ENCODE results near the gene AJM1.
"Not testable (repeated sequence)": the region's sequence is repeated elsewhere in the genome, so short reads cannot be mapped to it uniquely, and the experiment has no call there.

The AJM1 gene

DNA sequence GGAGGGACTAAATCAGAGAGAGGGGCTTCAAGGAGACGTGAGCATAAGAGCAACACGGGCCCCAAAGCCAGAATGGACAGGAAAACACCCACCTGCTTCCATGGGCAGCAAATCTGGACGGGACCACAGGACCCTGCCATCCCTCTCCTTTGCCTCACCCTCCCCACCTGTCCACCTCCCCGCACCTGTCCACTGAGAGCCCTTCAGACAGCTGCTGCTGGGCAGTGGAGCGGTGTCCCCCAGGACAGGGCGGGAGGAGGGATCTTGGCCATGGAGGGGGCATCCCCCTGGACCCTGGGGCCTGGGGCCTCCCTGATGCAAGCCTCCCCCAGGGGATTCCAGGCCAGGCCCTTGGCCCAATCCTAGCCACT lies 43.6 kb upstream of the AJM1 start:
- TF ChIP-seq, protein P1, sequence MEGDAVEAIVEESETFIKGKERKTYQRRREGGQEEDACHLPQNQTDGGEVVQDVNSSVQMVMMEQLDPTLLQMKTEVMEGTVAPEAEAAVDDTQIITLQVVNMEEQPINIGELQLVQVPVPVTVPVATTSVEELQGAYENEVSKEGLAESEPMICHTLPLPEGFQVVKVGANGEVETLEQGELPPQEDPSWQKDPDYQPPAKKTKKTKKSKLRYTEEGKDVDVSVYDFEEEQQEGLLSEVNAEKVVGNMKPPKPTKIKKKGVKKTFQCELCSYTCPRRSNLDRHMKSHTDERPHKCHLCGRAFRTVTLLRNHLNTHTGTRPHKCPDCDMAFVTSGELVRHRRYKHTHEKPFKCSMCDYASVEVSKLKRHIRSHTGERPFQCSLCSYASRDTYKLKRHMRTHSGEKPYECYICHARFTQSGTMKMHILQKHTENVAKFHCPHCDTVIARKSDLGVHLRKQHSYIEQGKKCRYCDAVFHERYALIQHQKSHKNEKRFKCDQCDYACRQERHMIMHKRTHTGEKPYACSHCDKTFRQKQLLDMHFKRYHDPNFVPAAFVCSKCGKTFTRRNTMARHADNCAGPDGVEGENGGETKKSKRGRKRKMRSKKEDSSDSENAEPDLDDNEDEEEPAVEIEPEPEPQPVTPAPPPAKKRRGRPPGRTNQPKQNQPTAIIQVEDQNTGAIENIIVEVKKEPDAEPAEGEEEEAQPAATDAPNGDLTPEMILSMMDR (conservative IDR thresholded peaks at IDR 0.05; ENCODE audit: low read depth) = no peak
- ChIA-PET CTCF (no interaction called here), POLR2A (ENCODE audit: low non-redundant PET) (no interaction called here)
- H3K27ac ChIP-seq = no peak overlapping the region
- DNase-seq (ENCODE audit: low spot score) = no peak

DNA sequence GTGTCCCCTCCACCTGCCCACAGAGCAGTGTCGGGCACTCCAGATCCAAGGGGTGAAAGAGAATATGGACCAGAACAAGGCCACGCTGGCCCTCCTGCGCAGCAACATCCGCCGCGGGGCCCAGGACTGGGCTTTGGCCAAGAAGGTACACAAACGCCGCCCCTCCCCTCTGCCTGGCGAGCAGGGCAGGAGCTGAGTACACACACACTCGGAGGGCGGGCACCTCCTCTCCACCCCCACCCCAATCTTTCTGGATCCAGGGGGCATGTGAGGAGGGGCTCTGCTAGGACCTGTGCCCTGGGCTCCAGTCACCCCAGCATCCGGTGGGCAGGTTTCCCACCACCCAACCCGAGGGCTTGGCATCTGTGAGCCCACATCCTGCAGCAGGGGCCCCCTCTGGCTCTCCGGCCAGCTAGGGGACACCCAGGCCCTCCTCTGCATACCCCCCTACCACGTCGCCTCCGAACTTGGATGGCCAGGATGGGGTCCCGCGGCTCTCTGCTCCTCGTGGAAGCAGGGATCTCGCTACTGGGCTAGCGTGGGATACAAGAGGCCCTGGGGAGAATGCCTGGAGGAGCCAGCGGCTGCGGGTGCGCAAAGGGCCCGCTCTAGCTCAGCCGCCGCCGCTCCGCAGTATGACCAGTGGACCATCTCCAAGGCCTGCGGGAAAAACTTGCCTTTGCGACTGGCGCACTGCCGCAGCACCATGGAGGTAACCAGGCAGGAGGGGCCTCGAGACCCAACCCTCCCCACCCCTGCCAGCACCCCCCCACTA lies 43.0 kb upstream of the AJM1 start:
- ChIA-PET POLR2A (ENCODE audit: low non-redundant PET) (no interaction called here), CTCF (no interaction called here)
- TF ChIP-seq, protein P1 (conservative IDR thresholded peaks at IDR 0.05; ENCODE audit: low read depth) = no peak
- no peak for DNase-seq (ENCODE audit: low spot score)
- H3K27ac ChIP-seq = peak overlapping the region; percentile 63; the same call in 1 of the 2 replicates

DNA sequence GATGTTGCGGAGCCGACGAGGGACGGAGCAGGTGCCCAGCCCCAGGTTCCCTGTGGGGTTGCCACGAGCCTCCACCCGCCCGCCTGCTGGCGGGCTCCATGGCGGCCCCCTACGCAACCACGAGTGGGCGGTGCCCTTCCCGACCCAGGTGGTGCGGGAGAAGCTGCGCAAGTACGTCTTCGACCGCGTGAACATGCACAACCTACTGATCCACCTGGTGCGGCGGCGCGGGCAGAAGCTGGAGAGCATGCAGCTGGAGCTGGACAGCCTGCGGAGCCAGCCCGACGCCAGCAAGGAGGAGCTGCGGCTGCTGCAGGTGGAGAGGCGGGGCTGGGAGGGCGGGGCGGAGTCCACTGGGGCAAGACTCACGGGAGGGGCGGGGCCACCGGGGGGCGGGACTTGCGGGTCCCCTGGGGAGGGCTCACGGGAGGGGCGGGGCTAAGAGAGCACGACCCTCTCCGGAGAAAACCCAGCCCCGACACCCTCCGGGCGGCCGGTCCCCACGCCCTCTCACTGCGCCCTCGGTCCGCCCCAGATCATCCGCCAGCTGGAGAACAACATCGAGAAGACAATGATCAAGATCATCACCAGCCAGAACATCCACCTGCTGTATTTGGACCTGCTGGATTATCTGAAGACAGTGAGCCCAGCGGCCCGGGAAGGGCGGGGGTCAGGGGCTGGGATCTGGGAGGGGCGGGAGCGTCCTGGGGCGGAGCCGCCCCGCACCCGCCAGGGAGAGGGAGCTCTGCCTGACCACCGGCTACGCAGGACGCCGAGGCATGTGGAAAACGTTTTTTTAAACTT lies 42.2 kb upstream of the AJM1 start:
- ChIA-PET POLR2A (ENCODE audit: low non-redundant PET) (no interaction called here), CTCF (interaction anchor here (1.0 kb wide), 1 partner anchor 9 kb away, joined by 3 read pairs; the partner anchor contains the start of gene TMEM141)
- TF ChIP-seq, protein P1 (conservative IDR thresholded peaks at IDR 0.05; ENCODE audit: low read depth) = no peak
- DNase-seq (ENCODE audit: low spot score) = peak; percentile 96
- H3K27ac ChIP-seq = peak overlapping the region; percentile 63

DNA sequence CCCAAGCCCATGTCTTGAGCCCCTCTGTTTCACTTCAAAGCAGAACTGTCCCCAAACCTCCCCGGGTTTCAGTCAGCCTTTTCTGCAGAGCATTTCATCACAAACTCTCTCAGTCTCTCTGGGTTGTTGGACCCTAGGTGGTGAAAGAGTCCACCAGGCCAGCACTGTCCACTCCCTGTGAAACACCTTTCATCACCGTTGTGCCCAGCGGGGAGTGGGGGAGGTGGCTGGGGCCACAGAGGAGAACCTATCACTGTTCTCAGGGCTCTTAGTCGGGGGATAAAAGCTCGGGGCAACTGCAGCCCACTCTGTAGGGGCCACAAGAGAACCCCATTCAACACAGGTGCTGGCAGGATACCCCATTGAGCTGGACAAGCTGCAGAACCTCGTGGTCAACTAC lies 40.0 kb upstream of the AJM1 start:
- ChIA-PET CTCF (no interaction called here), POLR2A (ENCODE audit: low non-redundant PET) (interaction anchor here (0.6 kb wide), 1 partner anchor 169 kb away, joined by 3 read pairs; no protein-coding TSS in a partner anchor)
- no peak overlapping the region for H3K27ac ChIP-seq
- TF ChIP-seq, protein P1 (conservative IDR thresholded peaks at IDR 0.05; ENCODE audit: low read depth) = no peak
- no peak for DNase-seq (ENCODE audit: low spot score)

DNA sequence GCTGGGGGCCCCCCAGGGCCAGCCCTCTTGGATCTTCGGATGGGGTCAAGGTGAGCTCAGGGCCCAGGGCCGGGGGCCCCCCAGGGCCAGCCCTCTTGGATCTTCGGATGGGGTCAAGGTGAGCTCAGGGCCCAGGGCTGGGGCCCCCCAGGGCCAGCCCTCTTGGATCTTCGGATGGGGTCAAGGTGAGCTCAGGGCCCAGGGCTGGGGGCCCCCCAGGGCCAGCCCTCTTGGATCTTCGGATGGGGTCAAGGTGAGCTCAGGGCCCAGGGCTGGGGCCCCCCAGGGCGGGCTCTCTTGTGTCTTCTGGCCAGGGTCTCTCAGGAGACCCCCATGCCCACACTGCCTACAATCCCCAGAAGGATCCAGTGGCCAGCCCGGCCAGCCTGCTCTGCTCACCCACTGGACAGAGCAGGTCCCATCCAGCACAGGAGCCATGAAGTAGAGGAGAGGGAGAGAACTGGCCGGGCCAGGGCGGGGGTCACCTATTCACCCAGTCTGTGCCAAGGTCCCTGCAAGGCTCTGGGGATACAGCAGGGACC lies 39.2 kb upstream of the AJM1 start:
- H3K27ac ChIP-seq = peak overlapping the region; percentile 91; the same call in 1 of the 2 replicates
- DNase-seq (ENCODE audit: low spot score); CTCF ChIA-PET: not testable (repeated sequence)
- POLR2A ChIA-PET (ENCODE audit: low non-redundant PET) = interaction anchor here (0.6 kb wide), 1 partner anchor 168 kb away, joined by 3 read pairs; no protein-coding TSS in a partner anchor

DNA sequence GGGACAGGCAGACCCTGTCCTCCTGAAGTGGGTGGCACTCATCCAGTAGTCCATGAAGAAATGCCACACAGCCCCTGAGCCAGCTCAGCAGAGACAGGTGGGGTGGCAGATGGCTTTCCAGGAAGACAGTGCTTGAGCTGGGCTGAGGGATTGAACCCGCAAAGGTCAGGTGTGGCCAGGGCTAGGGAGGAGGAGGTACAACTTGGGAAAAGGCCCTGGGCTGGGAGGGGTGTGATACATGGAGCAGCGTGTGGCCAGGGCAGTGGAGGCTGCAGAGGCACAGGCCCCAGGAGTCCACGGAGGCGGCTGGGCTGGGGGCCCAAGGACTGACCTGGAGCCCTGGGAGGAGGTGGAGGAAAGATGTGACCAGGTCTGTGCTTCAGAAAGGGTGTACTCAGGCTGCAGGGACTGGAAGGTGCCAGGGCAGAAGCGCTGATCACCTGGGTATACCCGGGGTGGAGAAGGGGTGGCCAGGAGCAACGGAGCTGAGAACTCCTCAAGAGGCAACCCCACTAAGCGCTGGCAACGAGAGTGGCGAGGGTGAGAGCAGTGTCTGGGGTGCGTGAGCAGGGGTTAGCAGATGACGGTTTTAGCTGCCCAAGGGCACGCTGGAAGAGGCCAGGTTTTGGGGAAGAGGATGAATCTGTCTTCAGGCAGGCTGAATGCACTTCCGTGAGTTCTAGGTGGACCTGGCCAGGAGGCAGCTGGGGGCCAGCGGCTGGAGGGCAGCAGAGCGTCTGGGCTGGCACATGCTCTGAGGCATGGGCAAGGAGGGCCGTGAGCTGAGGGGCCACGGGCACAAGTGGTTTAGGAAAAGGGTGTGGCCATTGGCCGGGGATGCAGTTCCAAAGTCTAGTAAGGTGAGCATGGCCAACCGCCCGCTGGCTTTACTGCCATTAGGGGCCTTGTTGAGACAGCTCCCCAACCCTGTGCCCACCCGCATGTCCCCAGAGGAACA lies 38.4 kb upstream of the AJM1 start:
- ChIA-PET POLR2A (ENCODE audit: low non-redundant PET) (interaction anchor here (0.6 kb wide), 1 partner anchor 14 kb away, joined by 3 read pairs; no protein-coding TSS in a partner anchor), CTCF (interaction anchor here (0.9 kb wide), 2 partner anchors 13 to 243 kb away, joined by 3 to 4 read pairs; no protein-coding TSS in a partner anchor)
- DNase-seq (ENCODE audit: low spot score) = no peak
- TF ChIP-seq, protein P1 (conservative IDR thresholded peaks at IDR 0.05; ENCODE audit: low read depth) = no peak
- H3K27ac ChIP-seq = peak overlapping the region; percentile 91

Measured in RWPE1 (cell line).